Measurements from ENCODE around the gene CLEC12A.

- TF ChIP-seq EZH2phosphoT487 (IDR thresholded peaks at IDR 0.05) = no peak
- TF ChIP-seq CTCF (IDR thresholded peaks at IDR 0.05) = no peak
These were observed 45.7 kb downstream of the CLEC12A start for GRCh38 chr12:10016881-10017280.
